ENCODE results near the gene KRT38.

Gene KRT38

DNA sequence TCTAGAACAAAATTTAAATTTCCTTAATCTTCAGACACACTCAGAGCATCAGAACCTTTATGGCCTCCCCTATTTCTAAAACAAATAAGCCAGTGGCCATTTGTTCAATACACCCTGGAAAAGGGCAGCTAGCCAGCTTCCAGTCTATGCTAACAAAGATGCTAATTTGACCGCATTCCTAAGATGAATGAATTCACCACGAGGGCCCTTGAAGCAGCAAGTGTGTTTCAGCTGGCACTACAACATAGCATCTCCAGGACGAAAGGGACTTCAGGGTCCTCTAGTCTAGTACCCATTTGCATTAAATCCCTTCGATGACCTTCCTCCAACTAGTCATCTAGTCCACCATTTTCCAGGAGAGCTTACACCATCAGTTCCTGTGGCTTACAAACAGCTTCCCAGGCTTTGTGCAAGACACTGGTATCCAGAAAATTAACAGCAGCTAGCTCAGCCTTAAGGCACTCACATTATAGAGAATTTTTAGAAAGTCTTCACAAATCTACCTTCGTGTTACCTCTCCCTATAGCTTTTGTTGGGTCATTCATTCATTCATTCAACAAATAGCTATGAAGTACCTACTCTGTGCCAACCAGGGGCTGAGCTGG, 27.3 kb downstream of the KRT38 start:
- TF ChIP-seq, protein P1, sequence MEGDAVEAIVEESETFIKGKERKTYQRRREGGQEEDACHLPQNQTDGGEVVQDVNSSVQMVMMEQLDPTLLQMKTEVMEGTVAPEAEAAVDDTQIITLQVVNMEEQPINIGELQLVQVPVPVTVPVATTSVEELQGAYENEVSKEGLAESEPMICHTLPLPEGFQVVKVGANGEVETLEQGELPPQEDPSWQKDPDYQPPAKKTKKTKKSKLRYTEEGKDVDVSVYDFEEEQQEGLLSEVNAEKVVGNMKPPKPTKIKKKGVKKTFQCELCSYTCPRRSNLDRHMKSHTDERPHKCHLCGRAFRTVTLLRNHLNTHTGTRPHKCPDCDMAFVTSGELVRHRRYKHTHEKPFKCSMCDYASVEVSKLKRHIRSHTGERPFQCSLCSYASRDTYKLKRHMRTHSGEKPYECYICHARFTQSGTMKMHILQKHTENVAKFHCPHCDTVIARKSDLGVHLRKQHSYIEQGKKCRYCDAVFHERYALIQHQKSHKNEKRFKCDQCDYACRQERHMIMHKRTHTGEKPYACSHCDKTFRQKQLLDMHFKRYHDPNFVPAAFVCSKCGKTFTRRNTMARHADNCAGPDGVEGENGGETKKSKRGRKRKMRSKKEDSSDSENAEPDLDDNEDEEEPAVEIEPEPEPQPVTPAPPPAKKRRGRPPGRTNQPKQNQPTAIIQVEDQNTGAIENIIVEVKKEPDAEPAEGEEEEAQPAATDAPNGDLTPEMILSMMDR (conservative IDR thresholded peaks at IDR 0.05; ENCODE audit: low read depth, low read length), result no peak
- H3K4me3 ChIP-seq (ENCODE audit: low read length), result no peak overlapping the region
- no peak for DNase-seq (ENCODE audit: low read depth)

DNA sequence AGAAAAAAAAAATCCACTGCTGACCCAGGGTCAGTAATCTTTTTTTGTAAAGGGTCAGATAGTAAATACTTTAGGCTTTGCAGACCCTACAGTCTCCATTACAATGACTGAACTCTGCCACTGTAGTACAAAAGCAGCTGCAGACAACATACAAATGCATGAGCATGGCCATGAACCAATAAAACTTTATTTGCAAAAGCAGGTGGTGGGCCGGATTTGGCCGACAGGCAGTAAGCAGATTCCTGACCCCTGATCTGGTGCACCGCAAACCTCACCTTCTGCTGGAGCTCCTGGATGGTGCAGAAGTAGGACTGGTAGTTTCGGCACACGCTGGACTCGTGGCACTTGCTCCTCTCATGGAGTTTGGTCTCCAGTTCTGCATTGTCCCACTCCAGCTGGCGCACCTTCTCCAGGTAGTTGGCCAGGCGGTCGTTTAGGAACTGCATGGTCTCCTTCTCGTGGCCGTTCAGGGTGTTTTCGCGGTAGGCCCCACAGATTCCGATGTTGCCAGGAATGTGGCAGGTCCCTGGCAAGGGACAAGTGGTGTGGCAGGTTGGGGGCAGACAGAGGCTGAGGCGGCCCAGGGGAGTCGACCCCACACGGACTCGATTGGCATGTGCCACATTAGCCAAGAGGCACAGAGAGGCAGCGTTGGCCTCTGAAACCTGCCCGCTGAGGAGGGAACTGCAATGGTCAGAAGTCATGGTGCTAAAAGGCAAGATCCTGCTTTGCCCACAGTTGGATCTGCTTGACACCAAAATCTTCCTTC, 29.5 kb downstream of the KRT38 start:
- DNase-seq (ENCODE audit: low read depth), result no peak
- TF ChIP-seq, protein P1 (conservative IDR thresholded peaks at IDR 0.05; ENCODE audit: low read depth, low read length), result no peak
- H3K4me3 ChIP-seq (ENCODE audit: low read length), result no peak overlapping the region

DNA sequence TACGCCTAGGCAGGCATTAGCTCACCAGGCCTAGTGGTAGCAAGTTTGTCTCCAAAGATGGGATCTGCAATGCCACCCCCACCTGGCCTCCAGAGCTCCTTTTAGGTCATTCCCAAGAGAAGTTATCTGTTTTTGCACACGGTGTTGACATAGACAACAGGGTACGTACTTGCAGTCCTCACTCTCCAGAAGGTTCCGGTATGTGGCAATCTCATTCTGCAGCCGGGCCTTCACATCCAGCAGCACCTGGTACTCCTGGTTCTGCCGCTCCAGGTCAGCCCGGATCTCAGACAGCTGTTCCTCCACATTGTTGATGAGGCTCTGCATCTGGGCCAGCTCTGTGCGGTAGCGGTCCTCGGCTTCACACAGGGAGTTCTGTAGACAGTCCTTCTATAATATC, 33.6 kb downstream of the KRT38 start:
- TF ChIP-seq, protein P1 (conservative IDR thresholded peaks at IDR 0.05; ENCODE audit: low read depth, low read length), result no peak
- DNase-seq (ENCODE audit: low read depth), result no peak
- no peak overlapping the region for H3K4me3 ChIP-seq (ENCODE audit: low read length)

DNA sequence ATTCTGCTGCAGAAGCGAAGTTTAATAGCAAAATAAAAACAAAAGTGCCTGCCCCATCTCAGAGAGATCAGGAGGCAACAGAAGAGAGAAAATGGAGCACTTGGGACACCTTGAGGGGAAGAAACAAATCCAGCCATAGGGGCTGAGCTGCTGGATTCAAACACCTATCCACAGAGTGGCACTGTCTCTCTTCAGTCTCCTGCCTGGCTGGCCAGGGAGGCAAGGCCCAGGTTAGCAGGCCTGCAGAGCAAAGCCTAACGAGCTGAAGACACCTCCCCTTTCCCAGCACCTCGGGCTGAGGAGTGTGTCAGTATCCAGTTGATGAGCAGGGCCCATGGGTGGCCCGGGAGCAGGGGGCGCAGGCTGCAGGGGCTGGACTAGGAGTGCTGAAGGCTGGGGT, 34.6 kb downstream of the KRT38 start:
- H3K4me3 ChIP-seq (ENCODE audit: low read length), result no peak overlapping the region
- TF ChIP-seq, protein P1 (conservative IDR thresholded peaks at IDR 0.05; ENCODE audit: low read depth, low read length), result peak; percentile 13
- DNase-seq (ENCODE audit: low read depth), result no peak

DNA sequence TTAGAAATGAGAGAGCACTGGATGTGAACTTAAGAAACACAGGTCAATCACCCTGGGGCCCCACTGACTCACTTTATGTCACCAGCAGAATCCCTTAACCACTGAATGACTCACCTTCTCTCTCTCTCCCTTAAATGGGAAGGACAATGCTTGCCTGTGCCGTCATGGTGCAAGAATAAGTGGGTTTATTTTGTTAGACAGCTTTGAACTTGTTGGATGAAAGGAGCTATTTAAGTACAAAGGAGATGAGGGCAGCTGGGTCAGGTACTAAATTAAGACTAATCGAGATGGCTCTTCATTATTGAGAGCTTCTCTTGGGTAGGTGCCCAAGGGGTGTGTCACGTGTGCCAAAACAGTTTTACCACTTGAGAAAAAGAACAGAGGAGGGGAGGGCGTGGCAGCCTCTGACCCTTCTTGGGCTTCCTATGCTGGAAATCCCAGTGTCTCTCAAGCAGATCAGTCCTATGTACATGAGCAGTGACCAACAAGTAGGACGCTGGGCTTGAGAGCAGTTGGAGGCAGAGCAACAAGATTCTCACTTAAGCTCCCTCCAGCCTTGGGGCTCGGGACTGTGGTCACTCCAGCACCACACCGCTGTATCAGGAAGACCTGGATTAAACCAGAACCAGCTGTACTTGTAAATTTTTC, 36.6 kb downstream of the KRT38 start:
- H3K4me3 ChIP-seq (ENCODE audit: low read length), result no peak overlapping the region
- peak; percentile 88 for DNase-seq (ENCODE audit: low read depth)
- TF ChIP-seq, protein P1 (conservative IDR thresholded peaks at IDR 0.05; ENCODE audit: low read depth, low read length), result no peak

DNA sequence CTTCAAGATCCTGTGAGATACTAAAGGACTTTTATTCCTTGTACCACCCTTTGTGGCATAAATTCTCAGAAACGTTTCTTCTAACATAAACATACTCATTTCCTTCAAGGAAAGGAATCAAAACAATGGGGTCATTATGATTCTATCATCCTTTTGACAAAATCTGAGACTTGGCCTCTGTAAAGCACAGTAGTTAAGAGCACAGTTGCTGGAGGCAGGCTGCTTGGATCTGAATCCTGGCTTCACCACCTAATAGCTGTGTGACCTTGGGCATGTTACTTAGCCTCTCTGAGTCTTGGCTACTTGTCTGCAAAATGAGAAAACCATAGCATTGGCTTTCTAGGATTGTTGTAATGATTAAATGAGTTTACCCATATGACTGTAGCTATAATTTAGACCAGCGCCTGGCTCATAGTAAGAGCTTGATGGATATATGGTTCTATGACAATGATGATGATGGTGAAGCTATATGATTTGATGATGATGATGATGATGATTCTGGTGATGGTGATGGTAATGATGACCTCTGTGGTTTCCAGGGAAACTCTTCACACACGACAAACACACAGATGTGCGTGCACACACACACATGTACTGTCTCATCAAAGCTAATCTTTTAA, 37.3 kb downstream of the KRT38 start:
- TF ChIP-seq, protein P1 (conservative IDR thresholded peaks at IDR 0.05; ENCODE audit: low read depth, low read length), result no peak
- no peak overlapping the region for H3K4me3 ChIP-seq (ENCODE audit: low read length)
- no peak for DNase-seq (ENCODE audit: low read depth)

All from retinal pigment epithelial cell (primary cell).